GM12892 (cell line): ENCODE measurements around the gene MIX23.

ENCODE experiments used
- POLR2A ChIP-seq: IDR thresholded peaks from 2 replicates; pipeline ENCODE4 v1.6.1; 2011; ENCODE audit warnings: low read depth, low read length, control low read depth
- POLR2AphosphoS5 ChIP-seq: IDR thresholded peaks from 2 replicates; pipeline ENCODE4 v1.6.1; 2011; ENCODE audit warnings: low read depth, low read length, control low read depth
- TAF1 ChIP-seq: IDR thresholded peaks from 2 replicates; pipeline ENCODE4 v1.6.1; 2011; ENCODE audit warnings: low read depth, mild to moderate bottlenecking, control low read depth, low read length, borderline replicate concordance

GRCh38 chr3:122409446-122409845 lies 26.4 kb upstream of the MIX23 start:
- TF ChIP-seq TAF1, result no peak
- TF ChIP-seq POLR2A, result no peak
- TF ChIP-seq POLR2AphosphoS5, result no peak
